HG03097 (cell line): ENCODE results near the gene ELOA.
A peak's percentile ranks its signal among the peaks of the same experiment; 100 is the strongest.
"Not testable (repeated sequence)": the region's sequence is repeated elsewhere in the genome, so short reads cannot be mapped to it uniquely, and the experiment has no call there.

ENCODE experiments used
- ATAC-seq: cut with Tn5 transposase; IDR thresholded peaks from one replicate; pipeline ENCODE4 v1.9.1; 2021; ENCODE audit not compliant: unreplicated experiment, low FRiP score

ELOA gene

GRCh38 chr1:23799570-23800399 is 56.5 kb downstream of the ELOA start:
- peak; percentile 4 for ATAC-seq

- ATAC-seq, result peak; percentile 67
Measured at GRCh38 chr1:23800400-23801337, 57.4 kb downstream of the ELOA start, which contains the start of gene GALE. Gene GALE (minus strand): TSS chr1:23800754. CDS start chr1:23799007, 1,747 bp downstream.

- no peak for ATAC-seq
Measured at GRCh38 chr1:23801338-23801748, 58.1 kb downstream of the ELOA start.

- no peak for ATAC-seq
Measured at GRCh38 chr1:23801876-23802275, 58.6 kb downstream of the ELOA start.

GRCh38 chr1:23802809-23803342 is 59.6 kb downstream of the ELOA start:
- not testable (repeated sequence) for ATAC-seq

- ATAC-seq, result no peak
Measured at GRCh38 chr1:23803674-23804073, 60.4 kb downstream of the ELOA start.

- ATAC-seq, result no peak
Measured at GRCh38 chr1:23804183-23804835, 61.0 kb downstream of the ELOA start.

GRCh38 chr1:23805025-23805424 is 61.8 kb downstream of the ELOA start:
- ATAC-seq, result no peak

GRCh38 chr1:23806280-23806679 is 63.0 kb downstream of the ELOA start:
- ATAC-seq, result no peak

- no peak for ATAC-seq
Measured at GRCh38 chr1:23807453-23807852, 64.2 kb downstream of the ELOA start.

GRCh38 chr1:23809751-23810171 is 66.5 kb downstream of the ELOA start:
- ATAC-seq, result no peak

- no peak for ATAC-seq
Measured at GRCh38 chr1:23810818-23811540, 67.7 kb downstream of the ELOA start.
